Measurements from ENCODE around the gene MDFIC. TPM values are rescaled to one million over a fixed set of nuclear protein-coding genes. Genes with fewer than 3 reads are reported as not detected.

MDFIC gene
- total and polyA plus RNA-seq, 2 donors (not counting 1 experiment from before 2014, with no cell fraction given): 19.6 to 66.1 TPM

DNA sequence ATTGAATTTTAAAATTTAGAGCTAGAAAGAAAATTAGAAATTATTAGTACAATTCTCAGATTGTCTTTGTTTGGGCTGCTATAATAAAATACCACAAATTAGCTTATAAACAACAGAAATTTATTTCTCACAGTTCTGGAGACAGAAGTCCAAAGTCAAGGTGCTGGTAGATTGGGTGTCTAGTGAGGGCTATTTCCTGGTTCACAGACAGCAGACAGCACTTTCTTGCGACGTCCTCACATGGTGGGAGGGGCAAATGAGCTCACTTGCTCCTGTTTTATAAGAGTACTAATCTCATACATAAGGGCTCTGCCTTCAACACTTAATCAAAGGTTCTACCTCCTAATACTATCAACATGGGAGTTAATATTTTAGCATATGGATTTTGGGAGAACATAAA lies 134.1 kb downstream of the MDFIC start:
- DNase-seq: no peak
- ATAC-seq (ENCODE audit: low read depth): no peak
- H3K4me1 ChIP-seq (ENCODE audit: control insufficient read depth in 2 of 2, insufficient read depth in 2 of 2, low read length in 2 of 2): no peaks in the 10 kb centered on the region
- WGBS (ENCODE audit: insufficient coverage): no CpG with 5 or more reads among the region's 2 CpGs
- H3K36me3 ChIP-seq (replicated peaks in 1 of 2; ENCODE audit: control extremely low read depth in 1 of 2, control insufficient read depth in 1 of 2, extremely low read depth in 1 of 2, insufficient read depth in 2 of 2, low read length in 1 of 2): no peaks in the 10 kb centered on the region
- intact Hi-C loops (cut with micrococcal nuclease): no loop called here
- no peaks in the 10 kb centered on the region for H3K9me3 Mint-ChIP-seq (ENCODE audit: insufficient read depth)
- no peaks in the 10 kb centered on the region for H3K9me3 ChIP-seq (ENCODE audit: control extremely low read depth in 1 of 3, control insufficient read depth in 2 of 3, insufficient read depth in 1 of 3, low read length in 2 of 3)
- H3K4me3 ChIP-seq (ENCODE audit: control extremely low read depth in 1 of 5, extremely low read depth in 1 of 5, insufficient read depth in 1 of 5, low read depth in 2 of 5, low read length in 4 of 5): no peak overlapping the region
- no peaks in the 10 kb centered on the region for H3K4me1 Mint-ChIP-seq
- H4K20me1 ChIP-seq (ENCODE audit: control insufficient read depth, insufficient read depth, low read length, poor library complexity, severe bottlenecking): no peaks in the 10 kb centered on the region
- ChIA-PET POLR2A (no interaction called here), CTCF (no interaction called here)
- no peaks in the 10 kb centered on the region for H3K79me2 ChIP-seq (ENCODE audit: control insufficient read depth, insufficient read depth, low read length)
- H3K27me3 ChIP-seq (replicated peaks in 1 of 4; ENCODE audit: control extremely low read depth in 1 of 4, control insufficient read depth in 3 of 4, insufficient read depth in 4 of 4, low read length in 3 of 4): no peaks in the 10 kb centered on the region
- no peak overlapping the region for H3K27ac ChIP-seq (ENCODE audit: low read length in 2 of 2)
- no peaks in the 10 kb centered on the region for H3K27me3 Mint-ChIP-seq
- H3K4me2 ChIP-seq (replicated peaks; ENCODE audit: low read depth, low read length, poor library complexity, severe bottlenecking): no peak overlapping the region
- H3K4me3 Mint-ChIP-seq: no peak overlapping the region
- H3K9ac ChIP-seq (ENCODE audit: low read length): no peak overlapping the region
- H3K27ac Mint-ChIP-seq: no peak overlapping the region
- TF ChIP-seq, protein P1, sequence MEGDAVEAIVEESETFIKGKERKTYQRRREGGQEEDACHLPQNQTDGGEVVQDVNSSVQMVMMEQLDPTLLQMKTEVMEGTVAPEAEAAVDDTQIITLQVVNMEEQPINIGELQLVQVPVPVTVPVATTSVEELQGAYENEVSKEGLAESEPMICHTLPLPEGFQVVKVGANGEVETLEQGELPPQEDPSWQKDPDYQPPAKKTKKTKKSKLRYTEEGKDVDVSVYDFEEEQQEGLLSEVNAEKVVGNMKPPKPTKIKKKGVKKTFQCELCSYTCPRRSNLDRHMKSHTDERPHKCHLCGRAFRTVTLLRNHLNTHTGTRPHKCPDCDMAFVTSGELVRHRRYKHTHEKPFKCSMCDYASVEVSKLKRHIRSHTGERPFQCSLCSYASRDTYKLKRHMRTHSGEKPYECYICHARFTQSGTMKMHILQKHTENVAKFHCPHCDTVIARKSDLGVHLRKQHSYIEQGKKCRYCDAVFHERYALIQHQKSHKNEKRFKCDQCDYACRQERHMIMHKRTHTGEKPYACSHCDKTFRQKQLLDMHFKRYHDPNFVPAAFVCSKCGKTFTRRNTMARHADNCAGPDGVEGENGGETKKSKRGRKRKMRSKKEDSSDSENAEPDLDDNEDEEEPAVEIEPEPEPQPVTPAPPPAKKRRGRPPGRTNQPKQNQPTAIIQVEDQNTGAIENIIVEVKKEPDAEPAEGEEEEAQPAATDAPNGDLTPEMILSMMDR (IDR thresholded peaks at IDR 0.05): no peak
- TF ChIP-seq EZH2 (IDR thresholded peaks at IDR 0.05; ENCODE audit: borderline replicate concordance, insufficient read depth, low read depth, low read length, poor library complexity, severe bottlenecking): no peak
- no peak overlapping the region for H2AFZ ChIP-seq (ENCODE audit: insufficient read depth, low read depth, low read length, poor library complexity, severe bottlenecking)

DNA sequence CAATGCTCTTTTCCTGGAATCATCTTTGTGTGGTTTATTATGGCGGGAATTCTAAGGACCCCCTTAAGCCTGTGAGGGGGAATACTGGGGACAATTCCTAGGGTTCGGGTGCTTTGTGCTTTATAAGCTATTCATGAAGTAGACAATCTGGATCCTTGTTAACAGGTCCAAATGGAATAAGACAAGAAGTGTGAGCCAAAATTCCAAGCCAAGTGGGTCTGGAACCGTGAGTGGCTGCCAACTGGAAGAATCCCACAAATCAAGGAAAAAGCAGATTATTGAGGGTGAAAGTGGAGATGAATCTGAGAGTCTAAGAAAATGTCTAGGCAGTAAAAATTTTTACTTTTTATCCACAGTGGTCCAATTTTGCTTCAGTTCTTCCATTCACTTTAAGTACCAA lies 136.8 kb downstream of the MDFIC start:
- Mint-ChIP-seq H3K27me3 (no peaks in the 10 kb centered on the region), H3K27ac (no peak overlapping the region), H3K9me3 (ENCODE audit: insufficient read depth) (no peaks in the 10 kb centered on the region), H3K4me1 (no peaks in the 10 kb centered on the region), H3K4me3 (no peak overlapping the region)
- Histone ChIP-seq H4K20me1 (ENCODE audit: control insufficient read depth, insufficient read depth, low read length, poor library complexity, severe bottlenecking) (no peaks in the 10 kb centered on the region), H2AFZ (ENCODE audit: insufficient read depth, low read depth, low read length, poor library complexity, severe bottlenecking) (no peak overlapping the region), H3K36me3 (replicated peaks in 1 of 2; ENCODE audit: control extremely low read depth in 1 of 2, control insufficient read depth in 1 of 2, extremely low read depth in 1 of 2, insufficient read depth in 2 of 2, low read length in 1 of 2) (no peaks in the 10 kb centered on the region), H3K79me2 (ENCODE audit: control insufficient read depth, insufficient read depth, low read length) (no peaks in the 10 kb centered on the region), H3K4me1 (ENCODE audit: control insufficient read depth in 2 of 2, insufficient read depth in 2 of 2, low read length in 2 of 2) (no peaks in the 10 kb centered on the region), H3K4me2 (replicated peaks; ENCODE audit: low read depth, low read length, poor library complexity, severe bottlenecking) (no peak overlapping the region), H3K9me3 (ENCODE audit: control extremely low read depth in 1 of 3, control insufficient read depth in 2 of 3, insufficient read depth in 1 of 3, low read length in 2 of 3) (no peaks in the 10 kb centered on the region), H3K4me3 (ENCODE audit: control extremely low read depth in 1 of 5, extremely low read depth in 1 of 5, insufficient read depth in 1 of 5, low read depth in 2 of 5, low read length in 4 of 5) (no peak overlapping the region), H3K27me3 (replicated peaks in 1 of 4; ENCODE audit: control extremely low read depth in 1 of 4, control insufficient read depth in 3 of 4, insufficient read depth in 4 of 4, low read length in 3 of 4) (no peaks in the 10 kb centered on the region), H3K27ac (ENCODE audit: low read length in 2 of 2) (no peak overlapping the region), H3K9ac (ENCODE audit: low read length) (no peak overlapping the region)
- intact Hi-C loops (cut with micrococcal nuclease): no loop called here
- WGBS (ENCODE audit: insufficient coverage): 100% methylated on average over 2 of the region's 3 CpGs
- no peak for ATAC-seq (ENCODE audit: low read depth)
- no peak for DNase-seq
- ChIA-PET POLR2A (no interaction called here), CTCF (no interaction called here)
- no peak for TF ChIP-seq EZH2 (IDR thresholded peaks at IDR 0.05; ENCODE audit: borderline replicate concordance, insufficient read depth, low read depth, low read length, poor library complexity, severe bottlenecking)
- TF ChIP-seq, protein P1 (IDR thresholded peaks at IDR 0.05): no peak

Measured in B cell (primary cell).